ENCODE results near the gene SLFN14. TPM values are rescaled to one million over a fixed set of nuclear protein-coding genes. Genes with fewer than 3 reads are reported as not detected.

Gene SLFN14
- total RNA-seq, 3 donors from 2014 or later (not counting 1 experiment from before 2014, with no cell fraction given) = 0.35 to 0.47 TPM; not detected in 1

GRCh38 chr17:35515027-35515426 lies 45.6 kb downstream of the SLFN14 start:
- WGBS (ENCODE audit: insufficient coverage) = 84% methylated on average over 21 of the region's 21 CpGs
- intact Hi-C loops (cut with micrococcal nuclease) = no loop called here
- H3K4me1 ChIP-seq (ENCODE audit: control insufficient read depth, insufficient read depth, low read length) = peaks cover 35% of the 10 kb centered on the region

DNA sequence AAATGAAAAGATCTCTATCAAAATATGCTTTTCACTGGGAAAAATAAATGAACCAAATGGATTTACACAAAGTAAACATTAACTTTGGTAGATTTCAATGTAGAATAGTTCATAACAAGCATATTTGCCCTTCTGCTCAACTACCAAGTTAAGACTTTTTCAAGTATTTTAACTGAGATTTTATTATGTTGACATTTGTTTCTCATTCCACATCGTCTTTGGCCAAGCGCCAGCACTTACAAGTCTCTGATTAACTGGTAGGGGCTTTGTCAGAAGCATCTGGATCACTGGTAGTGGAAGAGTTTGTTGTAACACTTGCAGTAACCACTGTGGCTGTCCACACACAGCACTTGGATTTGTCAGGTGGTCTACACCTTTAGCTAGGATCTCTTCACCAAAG lies 46.1 kb downstream of the SLFN14 start:
- Histone ChIP-seq H3K9me3 (ENCODE audit: control insufficient read depth, insufficient read depth, low read length) (no peaks in the 10 kb centered on the region), H3K36me3 (ENCODE audit: control insufficient read depth, insufficient read depth, low read length) (peaks cover 25% of the 10 kb centered on the region), H3K27me3 (ENCODE audit: control insufficient read depth, insufficient read depth, low read length) (no peaks in the 10 kb centered on the region), H3K27ac (ENCODE audit: low read length) (no peak overlapping the region), H3K4me3 (ENCODE audit: low read length) (no peak overlapping the region), H3K4me1 (ENCODE audit: control insufficient read depth, insufficient read depth, low read length) (peaks cover 31% of the 10 kb centered on the region)
- peaks cover 0 to 2% of the 10 kb centered on the region in 2 donors for H3K9me3 Mint-ChIP-seq
- 79% methylated on average over 2 of the region's 2 CpGs for WGBS (ENCODE audit: insufficient coverage)
- TF ChIP-seq, protein P1, sequence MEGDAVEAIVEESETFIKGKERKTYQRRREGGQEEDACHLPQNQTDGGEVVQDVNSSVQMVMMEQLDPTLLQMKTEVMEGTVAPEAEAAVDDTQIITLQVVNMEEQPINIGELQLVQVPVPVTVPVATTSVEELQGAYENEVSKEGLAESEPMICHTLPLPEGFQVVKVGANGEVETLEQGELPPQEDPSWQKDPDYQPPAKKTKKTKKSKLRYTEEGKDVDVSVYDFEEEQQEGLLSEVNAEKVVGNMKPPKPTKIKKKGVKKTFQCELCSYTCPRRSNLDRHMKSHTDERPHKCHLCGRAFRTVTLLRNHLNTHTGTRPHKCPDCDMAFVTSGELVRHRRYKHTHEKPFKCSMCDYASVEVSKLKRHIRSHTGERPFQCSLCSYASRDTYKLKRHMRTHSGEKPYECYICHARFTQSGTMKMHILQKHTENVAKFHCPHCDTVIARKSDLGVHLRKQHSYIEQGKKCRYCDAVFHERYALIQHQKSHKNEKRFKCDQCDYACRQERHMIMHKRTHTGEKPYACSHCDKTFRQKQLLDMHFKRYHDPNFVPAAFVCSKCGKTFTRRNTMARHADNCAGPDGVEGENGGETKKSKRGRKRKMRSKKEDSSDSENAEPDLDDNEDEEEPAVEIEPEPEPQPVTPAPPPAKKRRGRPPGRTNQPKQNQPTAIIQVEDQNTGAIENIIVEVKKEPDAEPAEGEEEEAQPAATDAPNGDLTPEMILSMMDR (IDR thresholded peaks at IDR 0.05) = no peak
- H3K27me3 Mint-ChIP-seq (ENCODE audit: low read depth in 2 of 2) = no peaks in the 10 kb centered on the region
- ATAC-seq (no peak), DNase-seq (peak in 1 of 2 donors; percentile 7)
- peak overlapping the region; percentile 74 for H3K4me3 Mint-ChIP-seq
- peaks cover 39% of the 10 kb centered on the region for H3K36me3 Mint-ChIP-seq
- H3K4me1 Mint-ChIP-seq = peaks cover 89 to 92% of the 10 kb centered on the region in 2 donors
- H3K27ac Mint-ChIP-seq = peak overlapping the region; percentile 81 to 88
- intact Hi-C loops (cut with micrococcal nuclease) = no loop called here

More at GRCh38 chr17:35515027-35515426, 45.6 kb downstream of the SLFN14 start:
- TF ChIP-seq, protein P1 (IDR thresholded peaks at IDR 0.05) = no peak
- peak overlapping the region; percentile 81 to 88 for H3K27ac Mint-ChIP-seq
- peaks cover 0 to 2% of the 10 kb centered on the region in 2 donors for H3K9me3 Mint-ChIP-seq
- H3K4me1 Mint-ChIP-seq = peaks cover 91 to 92% of the 10 kb centered on the region in 2 donors
- peak overlapping the region; percentile 74 for H3K4me3 Mint-ChIP-seq
- ATAC-seq (no peak), DNase-seq (no peak)
- no peak overlapping the region for H3K4me3 ChIP-seq (ENCODE audit: low read length)
- no peaks in the 10 kb centered on the region for H3K27me3 ChIP-seq (ENCODE audit: control insufficient read depth, insufficient read depth, low read length)
- peaks cover 24% of the 10 kb centered on the region for H3K36me3 ChIP-seq (ENCODE audit: control insufficient read depth, insufficient read depth, low read length)
- no peaks in the 10 kb centered on the region for H3K9me3 ChIP-seq (ENCODE audit: control insufficient read depth, insufficient read depth, low read length)
- H3K27me3 Mint-ChIP-seq (ENCODE audit: low read depth in 2 of 2) = no peaks in the 10 kb centered on the region
- H3K36me3 Mint-ChIP-seq = peaks cover 38% of the 10 kb centered on the region
- H3K27ac ChIP-seq (ENCODE audit: low read length) = no peak overlapping the region

Other genes starting within 250 kb of the SLFN14 start
- gene SLFN11, start 187.2 kb downstream of the SLFN14 start, total RNA-seq = 10 to 100 TPM; 22.9 to 31.8 (median 26.8) TPM
- gene SLFN12, start 128.3 kb downstream of the SLFN14 start, total RNA-seq = 10 to 100 TPM; 18.6 to 30.9 (median 21.8) TPM
- gene SLFN13, start 112.1 kb downstream of the SLFN14 start, total RNA-seq = 100 to 1,000 TPM in 2 of 3 donors, 10 to 100 TPM in 1; 85.9 to 182 (median 129) TPM
- gene SLFN12L, start 23.1 kb downstream of the SLFN14 start, total RNA-seq = 100 to 1,000 TPM; 126 to 174 (median 130) TPM
- gene PEX12, start 17.8 kb upstream of the SLFN14 start, total RNA-seq = 1 to 10 TPM; 2.5 to 3.0 (median 2.9) TPM
- 100 to 1,000 TPM; 111 to 148 (median 139) TPM for gene AP2B1, start 26.5 kb upstream of the SLFN14 start, total RNA-seq
- under 1 TPM in 1 of 3 donors, not detected in 2; 0.07 TPM for gene RASL10B, start 170.8 kb upstream of the SLFN14 start, total RNA-seq
- under 1 TPM in 1 of 3 donors, not detected in 2; 0.23 TPM for gene GAS2L2, start 192.4 kb upstream of the SLFN14 start, total RNA-seq
- gene C17orf50, start 200.1 kb upstream of the SLFN14 start, total RNA-seq = not detected
- 1 to 10 TPM in 1 of 3 donors, not detected in 2; 1.1 TPM for gene MMP28, start 234.8 kb upstream of the SLFN14 start, total RNA-seq
- gene TAF15, start 248.7 kb upstream of the SLFN14 start, total RNA-seq = 100 to 1,000 TPM; 214 to 253 (median 214) TPM